T follicular helper cell (primary cell): ENCODE data around the gene TPD52L1.

Experiments
- DNase-seq: peaks from one replicate; pipeline ENCODE4 v3.0.0-alpha.2; 2020; ENCODE audit warnings: low read depth

Gene TPD52L1

GRCh38 chr6:125175466-125176048 is 22.0 kb downstream of the TPD52L1 start:
- no peak for DNase-seq

- no peak for DNase-seq
Measured at GRCh38 chr6:125182237-125183008, 28.9 kb downstream of the TPD52L1 start.

GRCh38 chr6:125183391-125183790 is 29.8 kb downstream of the TPD52L1 start:
- DNase-seq, result no peak

GRCh38 chr6:125188037-125188436 is 34.5 kb downstream of the TPD52L1 start:
- DNase-seq, result no peak

- no peak for DNase-seq
Measured at GRCh38 chr6:125188594-125189203, 35.1 kb downstream of the TPD52L1 start.

- no peak for DNase-seq
Measured at GRCh38 chr6:125189494-125189893, 35.9 kb downstream of the TPD52L1 start.

GRCh38 chr6:125190667-125191066 is 37.1 kb downstream of the TPD52L1 start:
- DNase-seq, result no peak

- peak; percentile 15 for DNase-seq
Measured at GRCh38 chr6:125191916-125192609, 38.5 kb downstream of the TPD52L1 start.

- DNase-seq, result no peak
Measured at GRCh38 chr6:125192610-125192930, 39.0 kb downstream of the TPD52L1 start.

GRCh38 chr6:125193208-125193607 is 39.6 kb downstream of the TPD52L1 start:
- DNase-seq, result no peak

- DNase-seq, result no peak
Measured at GRCh38 chr6:125194941-125195340, 41.4 kb downstream of the TPD52L1 start.

- DNase-seq, result no peak
Measured at GRCh38 chr6:125195526-125195925, 42.0 kb downstream of the TPD52L1 start.

- DNase-seq, result no peak
Measured at GRCh38 chr6:125196613-125197012, 43.0 kb downstream of the TPD52L1 start.

- DNase-seq, result no peak
Measured at GRCh38 chr6:125197795-125198269, 44.3 kb downstream of the TPD52L1 start.

GRCh38 chr6:125198398-125198937 is 44.9 kb downstream of the TPD52L1 start:
- DNase-seq, result no peak

GRCh38 chr6:125200941-125201340 is 47.4 kb downstream of the TPD52L1 start:
- DNase-seq, result no peak

GRCh38 chr6:125201961-125202729 is 48.6 kb downstream of the TPD52L1 start:
- DNase-seq, result no peak

- DNase-seq, result no peak
Measured at GRCh38 chr6:125203395-125203794, 49.8 kb downstream of the TPD52L1 start.

- DNase-seq, result no peak
Measured at GRCh38 chr6:125205931-125206330, 52.4 kb downstream of the TPD52L1 start.

GRCh38 chr6:125206389-125206788 is 52.8 kb downstream of the TPD52L1 start:
- DNase-seq, result no peak

GRCh38 chr6:125207956-125208355 is 54.4 kb downstream of the TPD52L1 start:
- DNase-seq, result no peak
